IMR-90 (cell line): ENCODE results near the gene TNFRSF13B. TPM values are rescaled to one million over a fixed set of nuclear protein-coding genes. Genes with fewer than 3 reads are reported as not detected.

Experiments
- ATAC-seq: fragments of 200-7000 bp; cut with Tn5 transposase; 2 replicates; pipeline ENCODE4 v1.9.1; 2020; ENCODE audit warnings: low read depth, mild to moderate bottlenecking, moderate library complexity
- BruUV-seq: library from RNA; stranded (reverse); fragments of 400-500 nt; replicated peaks from 2 replicates; lab custom pipeline; 2021; lab: Mats Ljungman, UMichigan
- CTCF ChIA-PET: fragments of 300-600 bp; formaldehyde crosslinking; extraction: SDS; loops from one replicate; lab custom pipeline; 2021; ENCODE audit warnings: antibody characterized with exemption; lab: Yijun Ruan, JAX
- POLR2A ChIA-PET: fragments of 300-600 bp; sonication (Branson Sonifier 250); formaldehyde crosslinking; loops from one replicate; lab custom pipeline; 2022; ENCODE audit warnings: antibody characterized with exemption; ENCODE audit not compliant: unreplicated experiment; lab: Charles Lee
- DNase-seq: peaks from one replicate; pipeline ENCODE4 v3.0.0; 2013
- H2AFZ ChIP-seq: replicated peaks from 2 replicates; pipeline ENCODE3; 2013; ENCODE audit warnings: low read length, mild to moderate bottlenecking; ENCODE audit not compliant: poor library complexity
- H2AK5ac ChIP-seq: 2 replicates; pipeline ENCODE4 v1.6.1; 2013; ENCODE audit warnings: low read depth, low read length, inconsistent platforms
- H2AK9ac ChIP-seq: replicated peaks from 2 replicates; pipeline ENCODE3; 2013; ENCODE audit warnings: mild to moderate bottlenecking, low read depth, low read length, moderate library complexity; ENCODE audit not compliant: poor library complexity
- H2BK120ac ChIP-seq: 2 replicates; pipeline ENCODE4 v1.6.1; 2013; ENCODE audit warnings: low read depth, low read length, inconsistent platforms
- H2BK15ac ChIP-seq: 3 replicates; pipeline ENCODE4 v1.6.1; 2013; ENCODE audit warnings: low read depth, low read length, inconsistent platforms
- H2BK20ac ChIP-seq: 2 replicates; pipeline ENCODE4 v1.6.1; 2013; ENCODE audit warnings: low read depth, mild to moderate bottlenecking, inconsistent platforms, low read length, moderate library complexity
- H2BK5ac ChIP-seq: 2 replicates; pipeline ENCODE4 v1.6.1; 2013; ENCODE audit warnings: mild to moderate bottlenecking, low read depth, low read length, inconsistent platforms; ENCODE audit not compliant: poor library complexity, severe bottlenecking
- H3K14ac ChIP-seq: replicated peaks from 2 replicates; pipeline ENCODE4 v1.6.1; 2013; ENCODE audit warnings: low read depth, low read length, inconsistent platforms
- H3K18ac ChIP-seq: 2 replicates; pipeline ENCODE4 v1.6.1; 2013; ENCODE audit warnings: low read depth, low read length, control low read depth
- H3K23ac ChIP-seq: 2 replicates; pipeline ENCODE4 v1.6.1; 2013; ENCODE audit warnings: low read depth, low read length, inconsistent platforms
- H3K27ac ChIP-seq: 2 replicates; pipeline ENCODE4 v1.5.1; 2013; ENCODE audit warnings: mild to moderate bottlenecking, control low read depth, low read length; ENCODE audit not compliant: insufficient read depth
- H3K27me3 ChIP-seq: 2 replicates; pipeline ENCODE4 v1.6.1; 2013; ENCODE audit warnings: low read length; ENCODE audit not compliant: control insufficient read depth, insufficient read depth
- H3K36me3 ChIP-seq: 2 replicates; pipeline ENCODE4 v1.6.1; 2013; ENCODE audit warnings: low read length, mixed read lengths; ENCODE audit not compliant: control insufficient read depth, insufficient read depth
- H3K4ac ChIP-seq: 2 replicates; pipeline ENCODE4 v1.6.1; 2013; ENCODE audit warnings: low read depth, low read length, inconsistent platforms
- H3K4me1 ChIP-seq: 2 replicates; pipeline ENCODE4 v1.6.1; 2013; ENCODE audit warnings: low read length, mixed read lengths; ENCODE audit not compliant: control insufficient read depth, insufficient read depth
- H3K4me2 ChIP-seq: 2 replicates; pipeline ENCODE4 v1.6.1; 2013; ENCODE audit warnings: low read depth, mild to moderate bottlenecking, control low read depth, low read length, moderate library complexity
- H3K4me3 ChIP-seq: 2 replicates; pipeline ENCODE4 v1.5.1; 2013; ENCODE audit warnings: low read depth, mild to moderate bottlenecking, control low read depth, low read length, moderate library complexity; ENCODE audit not compliant: insufficient read depth
- H3K56ac ChIP-seq: 2 replicates; pipeline ENCODE4 v1.6.1; 2013; ENCODE audit warnings: low read length, inconsistent platforms; ENCODE audit not compliant: insufficient read depth; ENCODE audit errors: extremely low read depth
- H3K79me1 ChIP-seq, 2 experiments: 2 replicates each; pipeline ENCODE4 v1.6.1; 2013; ENCODE audit warnings: low read length in 2 of 2, inconsistent platforms in 1 of 2, low read depth in 1 of 2
- H3K9ac ChIP-seq: 2 replicates; pipeline ENCODE4 v1.6.1; 2013; ENCODE audit warnings: low read depth, low read length, control low read depth
- H3K9me1 ChIP-seq: 2 replicates; pipeline ENCODE4 v1.6.1; 2013; ENCODE audit warnings: low read length, inconsistent platforms; ENCODE audit not compliant: insufficient read depth
- H3K9me3 ChIP-seq: 2 replicates; pipeline ENCODE4 v1.6.1; 2013; ENCODE audit warnings: low read length; ENCODE audit not compliant: control insufficient read depth, insufficient read depth
- H4K20me1 ChIP-seq: 2 replicates; pipeline ENCODE4 v1.6.1; 2013; ENCODE audit warnings: low read length, inconsistent platforms; ENCODE audit not compliant: insufficient read depth
- H4K5ac ChIP-seq: 2 replicates; pipeline ENCODE4 v1.6.1; 2013; ENCODE audit warnings: mild to moderate bottlenecking, low read depth, low read length, control low read depth
- H4K8ac ChIP-seq, 2 experiments: 2 replicates each; pipeline ENCODE4 v1.6.1; 2013; ENCODE audit warnings: low read depth in 2 of 2, low read length in 2 of 2, control low read depth in 1 of 2, inconsistent platforms in 1 of 2
- H4K91ac ChIP-seq: 2 replicates; pipeline ENCODE4 v1.6.1; 2013; ENCODE audit warnings: low read depth, low read length, inconsistent platforms; ENCODE audit not compliant: insufficient read depth
- CEBPB ChIP-seq: IDR thresholded peaks from 2 replicates; pipeline ENCODE4 v1.6.1; 2012; ENCODE audit warnings: low read depth, low read length, improper control_type of control experiment
- MAFK ChIP-seq: IDR thresholded peaks from 2 replicates; pipeline ENCODE4 v1.6.1; 2012; ENCODE audit warnings: low read depth, low read length, improper control_type of control experiment
- MXI1 ChIP-seq: IDR thresholded peaks from 2 replicates; pipeline ENCODE4 v1.6.1; 2012; ENCODE audit warnings: low read depth, mild to moderate bottlenecking, low read length, moderate library complexity, borderline replicate concordance
- RAD21 ChIP-seq: IDR thresholded peaks from 2 replicates; pipeline ENCODE4 v1.6.1; 2012; ENCODE audit warnings: low read length, improper control_type of control experiment
- SMC3 ChIP-seq: fragments of 150-350 bp; IDR thresholded peaks from 2 replicates; pipeline ENCODE4 v1.6.1; 2016; ENCODE audit warnings: low read depth, mild to moderate bottlenecking, antibody characterized with exemption, low read length, moderate library complexity
- WGBS, 2 experiments: methylation state at CpG; one replicate each; pipeline versions ENCODE4 v1.1.5 to v1.1.7; 2013; ENCODE audit warnings: missing lambda C conversion rate in 2 of 2; ENCODE audit not compliant: insufficient read length in 1 of 2; ENCODE audit errors: extremely low coverage in 2 of 2; 5-methylcytosine and 5-hydroxymethylcytosine counted together
- dilution Hi-C: fragments of 300-500 bp; cut with HindIII; formaldehyde crosslinking; loops from one replicate; pipeline ENCODE4 v1.14.3; 2018; ENCODE audit warnings: low sequenced_read_pairs; ENCODE audit not compliant: unreplicated experiment
- in situ Hi-C: fragments of 300-500 bp; cut with MboI; formaldehyde crosslinking; loops from 3 replicates; pipeline ENCODE4 v1.14.3; 2019; ENCODE audit warnings: low sequenced_read_pairs, inconsistent platforms, mixed read lengths
- intact Hi-C: fragments of 100-400 bp; cut with micrococcal nuclease; formaldehyde crosslinking; loops from 2 replicates; pipeline ENCODE4 v1.10.0; 2022
- polyA plus RNA-seq, 3 experiments: library from polyadenylated mRNA; depleted of rRNA; stranded (reverse); fragments of >200 nt; gene quantifications; 2 replicates each; pipeline ENCODE4 v1.2.3, GENCODE V29; 2012; ENCODE audit warnings: low replicate concordance in 1 of 3
- total RNA-seq: library from RNA; depleted of rRNA; stranded (reverse); fragments of >200 nt; gene quantifications from 2 replicates; pipeline ENCODE4 v1.2.3, GENCODE V29; 2012

TNFRSF13B gene
- total and polyA plus RNA-seq, 2 of the 4 experiments (the other 2 are of a cell fraction) = not detected

DNA sequence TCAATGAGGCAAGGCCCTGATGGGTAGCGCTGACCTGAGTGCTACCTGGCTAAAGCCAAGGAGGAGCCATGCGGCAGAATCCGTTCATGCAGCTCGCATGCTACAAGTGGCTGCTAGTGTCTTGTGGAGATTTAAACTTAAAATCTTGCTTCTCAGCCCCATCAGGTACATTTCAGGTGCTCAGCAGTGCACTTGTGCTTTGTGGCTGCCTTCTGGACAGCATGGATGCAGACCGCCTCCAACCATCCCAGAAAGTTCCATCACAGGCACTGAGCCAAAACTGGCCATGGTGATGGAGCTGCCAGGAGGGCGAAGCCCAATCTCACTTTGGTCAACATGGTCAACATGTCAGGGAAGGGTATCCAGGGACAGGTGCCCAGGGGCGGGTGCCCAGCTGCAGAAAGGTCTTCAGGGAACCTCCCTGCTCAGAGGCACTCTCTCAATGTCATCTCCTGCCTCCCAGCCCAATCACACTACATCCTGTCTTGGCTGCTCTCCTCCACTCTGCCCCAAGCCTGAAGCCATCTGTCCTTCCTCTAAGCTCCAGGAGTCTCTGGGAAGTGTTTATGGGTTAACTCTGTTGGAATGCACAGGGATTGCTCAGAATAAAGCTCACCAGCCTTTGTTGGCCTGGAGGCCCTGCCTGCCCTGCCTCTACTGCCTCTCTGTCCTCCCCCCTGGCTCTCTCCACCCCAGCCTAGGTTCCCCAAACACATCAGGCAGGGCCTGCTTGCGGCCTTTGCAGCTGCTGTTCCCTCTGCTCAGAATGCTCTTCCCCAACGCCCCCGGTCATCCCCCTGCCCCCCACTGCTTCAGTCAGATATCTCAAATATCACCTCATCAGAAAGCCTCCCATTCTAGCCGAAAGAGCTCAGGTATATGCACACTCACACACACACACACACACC lies 18.3 kb upstream of the TNFRSF13B start:
- TF ChIP-seq RAD21 (no peak), MXI1 (no peak), MAFK (no peak), SMC3 (no peak), CEBPB (no peak)
- Histone ChIP-seq H2BK20ac (peak overlapping the region; percentile 27; the same call in 1 of the 2 replicates), H2BK15ac (peak overlapping the region; percentile 14; the same call in 1 of the 3 replicates), H3K36me3 (no peaks in the 10 kb centered on the region), H4K8ac (peak overlapping the region in 1 of 2 experiments; percentile 17; a peak in 1 of 4 replicates), H3K56ac (no peak overlapping the region), H3K4me2 (no peak overlapping the region), H4K5ac (no peak overlapping the region), H2BK5ac (peak overlapping the region; percentile 82), H3K9me1 (peaks cover 19% of the 10 kb centered on the region), H3K27ac (no peak overlapping the region), H3K18ac (no peak overlapping the region), H2AK9ac (peak overlapping the region; percentile 74), H3K9me3 (no peaks in the 10 kb centered on the region), H2BK120ac (peak overlapping the region; percentile 32; the same call in 1 of the 2 replicates), H3K14ac (no peak overlapping the region), H3K4ac (0 out of 2 replicates have a peak overlapping the region, but pooled peaks have one; percentile 36), H2AK5ac (peak overlapping the region; percentile 88), H3K23ac (no peak overlapping the region), H3K4me1 (peaks cover 10% of the 10 kb centered on the region), H4K91ac (no peak overlapping the region), H3K27me3 (peaks cover 6% of the 10 kb centered on the region), H3K4me3 (no peak overlapping the region), H3K9ac (no peak overlapping the region), H4K20me1 (peaks cover 3% of the 10 kb centered on the region; the same call in 1 of the 2 replicates), H2AFZ (peak overlapping the region; percentile 67), H3K79me1 (no peaks in the 10 kb centered on the region)
- ATAC-seq (peak; percentile 64), DNase-seq (peak; percentile 59)
- BruUV-seq = no TSS peak
- CTCF ChIA-PET = no interaction called here
- in situ Hi-C loops (no loop called here), dilution Hi-C loops (no loop called here), intact Hi-C loops (loop anchor here (2.0 to 10.0 kb wide), 2 partner anchors 405 to 453 kb away; no protein-coding TSS in a partner anchor)
- 84% methylated on average over 5 of the region's 11 CpGs; no CpG with 5 or more reads in 1 of the 2 experiments for WGBS, 2 experiments
- POLR2A ChIA-PET = no interaction called here
